GM19193 (cell line): ENCODE results near the gene RHBDL3.

Source experiments
- POLR2A ChIP-seq: IDR thresholded peaks from 4 replicates; pipeline ENCODE4 v1.6.1; 2011; ENCODE audit not compliant: insufficient read depth, insufficient read length; ENCODE audit errors: extremely low read depth

RHBDL3 gene

GRCh38 chr17:32298721-32299579 is 33.3 kb downstream of the RHBDL3 start:
- no peak for TF ChIP-seq POLR2A

- no peak for TF ChIP-seq POLR2A
These were observed 34.0 kb downstream of the RHBDL3 start for GRCh38 chr17:32299580-32300164.

- no peak for TF ChIP-seq POLR2A
These were observed 36.4 kb downstream of the RHBDL3 start for GRCh38 chr17:32302037-32302436.

- TF ChIP-seq POLR2A: no peak
These were observed 37.4 kb downstream of the RHBDL3 start for GRCh38 chr17:32302860-32303649.

- no peak for TF ChIP-seq POLR2A
These were observed 38.2 kb downstream of the RHBDL3 start for GRCh38 chr17:32303781-32304288.

- no peak for TF ChIP-seq POLR2A
These were observed 39.4 kb downstream of the RHBDL3 start for GRCh38 chr17:32305049-32305448.

- no peak for TF ChIP-seq POLR2A
These were observed 42.0 kb downstream of the RHBDL3 start for GRCh38 chr17:32307658-32308057.

GRCh38 chr17:32311028-32311536 is 45.5 kb downstream of the RHBDL3 start:
- TF ChIP-seq POLR2A: no peak

- TF ChIP-seq POLR2A: no peak
These were observed 49.0 kb downstream of the RHBDL3 start for GRCh38 chr17:32314636-32315035.

- no peak for TF ChIP-seq POLR2A
These were observed 49.5 kb downstream of the RHBDL3 start for GRCh38 chr17:32315171-32315570.

GRCh38 chr17:32317353-32317752 is 51.7 kb downstream of the RHBDL3 start:
- no peak for TF ChIP-seq POLR2A

GRCh38 chr17:32318071-32318470 is 52.4 kb downstream of the RHBDL3 start:
- no peak for TF ChIP-seq POLR2A

- TF ChIP-seq POLR2A: no peak
These were observed 53.9 kb downstream of the RHBDL3 start for GRCh38 chr17:32319548-32319905.

- TF ChIP-seq POLR2A: no peak
These were observed 55.2 kb downstream of the RHBDL3 start for GRCh38 chr17:32320847-32321246.

GRCh38 chr17:32323046-32323445 is 57.4 kb downstream of the RHBDL3 start:
- TF ChIP-seq POLR2A: no peak

GRCh38 chr17:32323811-32324491 is 58.3 kb downstream of the RHBDL3 start:
- TF ChIP-seq POLR2A: no peak

- no peak for TF ChIP-seq POLR2A
These were observed 62.3 kb downstream of the RHBDL3 start for GRCh38 chr17:32327911-32328310.
